HepG2 (cell line): Measurements from ENCODE around the gene ACTR6. TPM values are rescaled to one million over a fixed set of nuclear protein-coding genes. Genes with fewer than 3 reads are reported as not detected.

Experiments
- ATAC-seq: fragments of 200-7000 bp; cut with Tn5 transposase; 3 replicates; pipeline ENCODE4 v1.9.1; 2020; ENCODE audit warnings: mild to moderate bottlenecking, moderate library complexity
- BruUV-seq: library from RNA; stranded (reverse); fragments of 400-500 nt; replicated peaks from 2 replicates; lab custom pipeline; 2021; lab: Mats Ljungman, UMichigan
- CTCF ChIA-PET: fragments of 300-600 bp; formaldehyde crosslinking; extraction: SDS; loops from one replicate; lab custom pipeline; 2021; ENCODE audit warnings: low total read pairs, inconsistent platforms, low intra/inter-chr PET ratio; lab: Yijun Ruan, JAX
- POLR2A ChIA-PET: fragments of 350-600 bp; sonication (Branson Sonifier 250); formaldehyde crosslinking; loops from one replicate; lab custom pipeline; 2020; ENCODE audit warnings: antibody characterized with exemption, inconsistent platforms; lab: Yijun Ruan, JAX
- DNase-seq: peaks from one replicate; pipeline ENCODE4 v3.0.0-alpha.2; 2015; ENCODE audit warnings: low spot score
- FAIRE-seq: peaks from 3 replicates; lab custom pipeline; 2011; peaks lifted over from hg19 to GRCh38; lab: Jason Lieb, UNC
- H2AFZ ChIP-seq: one replicate; pipeline ENCODE4 v1.6.1; 2011; ENCODE audit warnings: low read length, inconsistent platforms
- H3K27ac ChIP-seq: fragments of 300-600 bp; 3 replicates; pipeline ENCODE4 v1.8.0; 2011; ENCODE audit warnings: mixed run types, mild to moderate bottlenecking, mixed read lengths, low read length, inconsistent platforms; ENCODE audit not compliant: insufficient read depth; ENCODE audit errors: extremely low read length
- H3K27me3 ChIP-seq, 2 experiments: fragments of 200-600 bp in 1 of 2; 2 replicates in 1 of 2; 3 replicates in 1 of 2; pipeline versions ENCODE4 v1.6.0 to v1.8.0; 2011; ENCODE audit warnings: low read length in 2 of 2, mild to moderate bottlenecking in 2 of 2, moderate library complexity in 2 of 2, inconsistent platforms in 1 of 2; ENCODE audit not compliant: insufficient read depth in 2 of 2, control insufficient read depth in 1 of 2
- H3K36me3 ChIP-seq, 2 experiments: fragments of 200-600 bp in 1 of 2; replicated peaks in 1 of 2; 2 replicates in 1 of 2; 3 replicates in 1 of 2; pipeline versions ENCODE4 v1.5.1 to v1.8.0; 2011; ENCODE audit warnings: low read length in 2 of 2, inconsistent platforms in 1 of 2; ENCODE audit not compliant: insufficient read depth in 2 of 2, control insufficient read depth in 1 of 2
- H3K4me1 ChIP-seq: 2 replicates; pipeline ENCODE4 v1.5.1; 2012; ENCODE audit warnings: low read length, inconsistent platforms; ENCODE audit not compliant: insufficient read depth
- H3K4me2 ChIP-seq: 2 replicates; pipeline ENCODE4 v1.6.0; 2011; ENCODE audit warnings: low read depth, low read length, inconsistent platforms
- H3K4me3 ChIP-seq, 3 experiments: fragments of 200-600 bp in 1 of 3; sonication (generic), shearing (Covaris generic) in 1 of 3; replicated peaks in 1 of 3; 2 replicates each; pipeline ENCODE4 v1.5.1; 2011 to 2016; ENCODE audit warnings: low read length in 3 of 3, inconsistent platforms in 2 of 3, low read depth in 2 of 3, mild to moderate bottlenecking in 2 of 3, control low read depth in 1 of 3, mixed read lengths in 1 of 3; ENCODE audit not compliant: insufficient read depth in 1 of 3
- H3K79me2 ChIP-seq: one replicate; pipeline ENCODE4 v1.6.1; 2011; ENCODE audit warnings: low read length, inconsistent platforms; ENCODE audit not compliant: insufficient read depth
- H3K9ac ChIP-seq: 2 replicates; pipeline ENCODE4 v1.6.0; 2011; ENCODE audit warnings: mild to moderate bottlenecking, low read depth, low read length, inconsistent platforms; ENCODE audit not compliant: insufficient read depth
- H3K9me3 ChIP-seq: 2 replicates; pipeline ENCODE4 v1.5.1; 2012; ENCODE audit warnings: mild to moderate bottlenecking, low read length
- H4K20me1 ChIP-seq: 2 replicates; pipeline ENCODE4 v1.6.0; 2011; ENCODE audit warnings: inconsistent platforms, mild to moderate bottlenecking, low read length, moderate library complexity; ENCODE audit not compliant: insufficient read depth
- CBX2 ChIP-seq, 2 experiments: fragments of 200-600 bp in 1 of 2; sonication (generic); formaldehyde crosslinking in 1 of 2; IDR thresholded peaks; 2 replicates each; pipeline versions ENCODE4 v1.7.0 to v1.8.1; 2018 to 2022; ENCODE audit warnings: low read depth in 2 of 2, low read length in 1 of 2, mild to moderate bottlenecking in 1 of 2, missing genetic modification reagents in 1 of 2
- CTCF ChIP-seq: sonication (generic); formaldehyde crosslinking; IDR thresholded peaks from 2 replicates; pipeline ENCODE4 v1.5.0; 2020; ENCODE audit warnings: mild to moderate bottlenecking, missing genetic modification reagents, moderate library complexity
- KLF16 ChIP-seq, 2 experiments: sonication (generic) in 1 of 2; formaldehyde crosslinking in 1 of 2; IDR thresholded peaks; 2 replicates each; pipeline versions ENCODE4 v1.6.1 to v1.8.0; 2016 to 2023; ENCODE audit warnings: missing genetic modification reagents in 2 of 2, missing compliant biosample characterization in 1 of 2
- MIXL1 ChIP-seq: IDR thresholded peaks from 2 replicates; pipeline ENCODE4 v1.6.1; 2016
- NFYC ChIP-seq: IDR thresholded peaks from 2 replicates; pipeline ENCODE4 v1.6.1; 2016; ENCODE audit warnings: missing genetic modification reagents, missing compliant biosample characterization
- RAD21 ChIP-seq: fragments of 450-650 bp; formaldehyde crosslinking; IDR thresholded peaks from 2 replicates; pipeline ENCODE4 v1.5.0; 2020; ENCODE audit warnings: mild to moderate bottlenecking
- RFX1 ChIP-seq: fragments of 450-650 bp; IDR thresholded peaks from 2 replicates; pipeline ENCODE4 v1.6.1; 2017
- SMC3 ChIP-seq: IDR thresholded peaks from 2 replicates; pipeline ENCODE4 v1.6.1; 2011; ENCODE audit warnings: low read length, improper control_type of control experiment
- STAG1 ChIP-seq: sonication (generic); formaldehyde crosslinking; IDR thresholded peaks from 2 replicates; pipeline ENCODE4 v1.4.0; 2020; ENCODE audit warnings: missing genetic modification reagents
- TAF1 ChIP-seq: sonication (generic); formaldehyde crosslinking; IDR thresholded peaks from 2 replicates; pipeline ENCODE4 v1.4.0; 2020; ENCODE audit warnings: missing genetic modification reagents
- TFDP2 ChIP-seq: sonication (generic); formaldehyde crosslinking; IDR thresholded peaks from 2 replicates; pipeline ENCODE4 v1.4.0; 2020; ENCODE audit warnings: missing genetic modification reagents
- ZNF17 ChIP-seq: sonication (generic); formaldehyde crosslinking; IDR thresholded peaks from 2 replicates; pipeline ENCODE4 v1.5.0; 2020; ENCODE audit warnings: mild to moderate bottlenecking, missing genetic modification reagents
- ZNF33A ChIP-seq: sonication (generic); formaldehyde crosslinking; IDR thresholded peaks from 2 replicates; pipeline ENCODE4 v1.5.1; 2020; ENCODE audit warnings: missing genetic modification reagents, mild to moderate bottlenecking, moderate library complexity, borderline replicate concordance
- ZNF543 ChIP-seq: sonication (generic); formaldehyde crosslinking; IDR thresholded peaks from 2 replicates; pipeline ENCODE4 v1.4.0; 2020; ENCODE audit warnings: mild to moderate bottlenecking, missing genetic modification reagents
- ZNF639 ChIP-seq: conservative IDR thresholded peaks from 2 replicates; pipeline ENCODE4 v1.6.1; 2018; ENCODE audit warnings: missing genetic modification reagents
- WGBS: methylation state at CpG from one replicate; pipeline ENCODE4 v1.1.6; 2017; ENCODE audit warnings: low lambda C conversion rate; 5-methylcytosine and 5-hydroxymethylcytosine counted together
- in situ Hi-C: cut with HindIII; loops from 2 replicates; pipeline ENCODE4 v1.10.0; 2017; ENCODE audit warnings: low pct_unique_long_range_greater_than_20kb; ENCODE audit not compliant: extremely low pct_ligation_motif_present
- intact Hi-C: fragments of 100-400 bp; cut with micrococcal nuclease; formaldehyde crosslinking; loops from one replicate; pipeline ENCODE4 v1.10.0; 2022; ENCODE audit not compliant: unreplicated experiment
- polyA plus RNA-seq, 8 experiments: library from polyadenylated mRNA; depleted of rRNA in 3 of 8; stranded (reverse) in 7 of 8; unstranded in 1 of 8; fragments of >200 nt; fragmentation: Illumina TruSeq in 4 of 8; extraction: Trizol in 4 of 8; gene quantifications; 2 replicates each; pipeline versions ENCODE4 v1.2.1 to v1.2.3, GENCODE V29; 2011 to 2016; ENCODE audit warnings: low read depth in 4 of 8, missing spikeins in 1 of 8, mixed read lengths in 1 of 8; ENCODE audit not compliant: insufficient read depth in 1 of 8
- total RNA-seq, 5 experiments: library from RNA; depleted of rRNA; stranded (reverse); fragments of >200 nt; fragmentation: Illumina TruSeq; extraction: Trizol; gene quantifications; 2 replicates each; pipeline ENCODE4 v1.2.3, GENCODE V29; 2016; ENCODE audit warnings: low read depth in 1 of 5

The ACTR6 gene
- total and polyA plus RNA-seq, 2 of the 13 experiments (the other 11 are each of a cell fraction or from before 2014, with no cell fraction given): 12.9 to 22.4 TPM

- POLR2A ChIA-PET: no interaction called here
- H3K27ac ChIP-seq: no peak overlapping the region
- in situ Hi-C loops: no loop called here
- peaks cover 5% of the 10 kb centered on the region for H3K4me1 ChIP-seq
- H3K4me3 ChIP-seq: no peak overlapping the region
- no peak overlapping the region for H3K4me2 ChIP-seq
- H3K27me3 ChIP-seq: no peaks in the 10 kb centered on the region
- peak; percentile 72 for FAIRE-seq
- H3K9ac ChIP-seq: no peak overlapping the region
- H3K79me2 ChIP-seq: no peaks in the 10 kb centered on the region
- H4K20me1 ChIP-seq: no peaks in the 10 kb centered on the region
- intact Hi-C loops: loop anchor here (2.0 to 5.0 kb wide), 4 partner anchors 46 to 503 kb away; no protein-coding TSS in a partner anchor
- no peak overlapping the region for H2AFZ ChIP-seq
- ATAC-seq: peak; percentile 60
- CTCF ChIA-PET: interaction anchor here (0.8 kb wide), 1 partner anchor 319 kb away, joined by 3 read pairs; no protein-coding TSS in a partner anchor
- H3K36me3 ChIP-seq: no peaks in the 10 kb centered on the region
- no TSS peak for BruUV-seq
- H3K9me3 ChIP-seq: no peaks in the 10 kb centered on the region
- no peak for TF ChIP-seq TFDP2 (CRISPR knock-in tag)
- no peak for TF ChIP-seq NFYC (CRISPR knock-in tag)
- no peak for TF ChIP-seq CBX2 (IDR thresholded peaks at IDR 0.05; ENCODE audit: low read depth, low read length)
- TF ChIP-seq CBX2 (CRISPR knock-in tag; IDR thresholded peaks at IDR 0.05; ENCODE audit: low read depth): no peak
- TF ChIP-seq RFX1: no peak
- no peak for TF ChIP-seq ZNF17 (CRISPR knock-in tag)
- TF ChIP-seq SMC3: peak; percentile 52; the same call in 1 of the 2 replicates
- no peak for TF ChIP-seq TAF1
- TF ChIP-seq MIXL1 (CRISPR knock-in tag): 0 out of 2 replicates have a peak, but pooled peaks have one; percentile 29
- TF ChIP-seq ZNF33A (CRISPR knock-in tag): no peak
- peak; percentile 78 for TF ChIP-seq STAG1 (CRISPR knock-in tag)
- 0 out of 4 replicates have a peak, but pooled peaks of 1 of the 2 experiments have one; percentile 23 for TF ChIP-seq KLF16 (CRISPR knock-in tag; IDR thresholded peaks at IDR 0.05)
- no peak for TF ChIP-seq ZNF639
- TF ChIP-seq CTCF (CRISPR knock-in tag): peak; percentile 69
- TF ChIP-seq ZNF543 (CRISPR knock-in tag): no peak
- peak; percentile 62 for TF ChIP-seq RAD21 (CRISPR knock-in tag)
- WGBS: 75% methylated on average over 7 of the region's 7 CpGs
- peak; percentile 44 for DNase-seq
Measured at GRCh38 chr12:100234591-100235304, 34.1 kb downstream of the ACTR6 start.
